ENCODE measurements around the gene ATXN7L1. TPM values are rescaled to one million over a fixed set of nuclear protein-coding genes. Genes with fewer than 3 reads are reported as not detected.

The ATXN7L1 gene
- polyA plus RNA-seq, 1 experiment = 2.7 TPM

GRCh38 chr7:105591522-105591921 lies 284.9 kb downstream of the ATXN7L1 start:
- H3K36me3 ChIP-seq (ENCODE audit: control insufficient read depth, insufficient read depth, low read length) = no peaks in the 10 kb centered on the region
- TF ChIP-seq CTCF (IDR thresholded peaks at IDR 0.05; ENCODE audit: insufficient read depth, low read depth, low read length) = no peak
- DNase-seq (ENCODE audit: low read depth) = no peak
- ChIA-PET CTCF (interaction anchor here (1.1 to 1.7 kb wide), 3 partner anchors 10 to 451 kb away, joined by 3 to 5 read pairs (median 3); no protein-coding TSS in a partner anchor), POLR2A (no interaction called here)
- no peak overlapping the region for H3K4me3 ChIP-seq (ENCODE audit: low read depth, low read length)
- H3K27me3 ChIP-seq (ENCODE audit: control insufficient read depth, insufficient read depth, low read length) = 0 out of 2 replicates have a peak, but pooled peaks cover 1% of the 10 kb centered on the region

GRCh38 chr7:105590793-105591192 lies 285.6 kb downstream of the ATXN7L1 start:
- Histone ChIP-seq H3K4me3 (ENCODE audit: low read depth, low read length) (no peak overlapping the region), H3K27me3 (ENCODE audit: control insufficient read depth, insufficient read depth, low read length) (0 out of 2 replicates have a peak, but pooled peaks cover 1% of the 10 kb centered on the region), H3K36me3 (ENCODE audit: control insufficient read depth, insufficient read depth, low read length) (no peaks in the 10 kb centered on the region)
- CTCF ChIA-PET = interaction anchor here (1.1 to 2.4 kb wide), 5 partner anchors 9 to 610 kb away, joined by 3 to 8 read pairs (median 3); no protein-coding TSS in a partner anchor
- POLR2A ChIA-PET = no interaction called here
- TF ChIP-seq CTCF (IDR thresholded peaks at IDR 0.05; ENCODE audit: insufficient read depth, low read depth, low read length) = no peak
- DNase-seq (ENCODE audit: low read depth) = no peak

- Histone ChIP-seq H3K27me3 (ENCODE audit: control insufficient read depth, insufficient read depth, low read length) (0 out of 2 replicates have a peak, but pooled peaks cover 1% of the 10 kb centered on the region), H3K4me3 (ENCODE audit: low read depth, low read length) (no peak overlapping the region), H3K36me3 (ENCODE audit: control insufficient read depth, insufficient read depth, low read length) (no peaks in the 10 kb centered on the region)
- CTCF ChIA-PET = interaction anchor here (0.6 to 2.4 kb wide), 18 partner anchors 8 to 706 kb away, joined by 3 to 8 read pairs (median 3); partner anchors contain the start of gene EFCAB10
- TF ChIP-seq CTCF (IDR thresholded peaks at IDR 0.05; ENCODE audit: insufficient read depth, low read depth, low read length) = peak; percentile 73
- POLR2A ChIA-PET = no interaction called here
- peak; percentile 35 for DNase-seq (ENCODE audit: low read depth)
Observed at GRCh38 chr7:105589356-105590077, 286.9 kb downstream of the ATXN7L1 start.

- POLR2A ChIA-PET = interaction anchor here (0.7 kb wide), 1 partner anchor 647 kb away, joined by 4 read pairs; no protein-coding TSS in a partner anchor
- CTCF ChIA-PET = interaction anchor here (0.6 to 1.0 kb wide), 3 partner anchors 10 to 21 kb away, joined by 3 to 4 read pairs (median 3); no protein-coding TSS in a partner anchor
- TF ChIP-seq CTCF (IDR thresholded peaks at IDR 0.05; ENCODE audit: insufficient read depth, low read depth, low read length) = no peak
- 0 out of 2 replicates have a peak, but pooled peaks cover 1% of the 10 kb centered on the region for H3K27me3 ChIP-seq (ENCODE audit: control insufficient read depth, insufficient read depth, low read length)
- H3K36me3 ChIP-seq (ENCODE audit: control insufficient read depth, insufficient read depth, low read length) = no peaks in the 10 kb centered on the region
- H3K4me3 ChIP-seq (ENCODE audit: low read depth, low read length) = no peak overlapping the region
- DNase-seq (ENCODE audit: low read depth) = no peak
Observed at GRCh38 chr7:105587909-105588635, 288.3 kb downstream of the ATXN7L1 start.

Data from BJ (cell line).